Kasumi-1 (cell line): ENCODE data around the gene ABCC12.

Experiments
- DNase-seq, 2 experiments: peaks; one replicate each; lab custom pipeline; 2025; lab: John Stamatoyannopoulos, UW

ABCC12 gene

DNA sequence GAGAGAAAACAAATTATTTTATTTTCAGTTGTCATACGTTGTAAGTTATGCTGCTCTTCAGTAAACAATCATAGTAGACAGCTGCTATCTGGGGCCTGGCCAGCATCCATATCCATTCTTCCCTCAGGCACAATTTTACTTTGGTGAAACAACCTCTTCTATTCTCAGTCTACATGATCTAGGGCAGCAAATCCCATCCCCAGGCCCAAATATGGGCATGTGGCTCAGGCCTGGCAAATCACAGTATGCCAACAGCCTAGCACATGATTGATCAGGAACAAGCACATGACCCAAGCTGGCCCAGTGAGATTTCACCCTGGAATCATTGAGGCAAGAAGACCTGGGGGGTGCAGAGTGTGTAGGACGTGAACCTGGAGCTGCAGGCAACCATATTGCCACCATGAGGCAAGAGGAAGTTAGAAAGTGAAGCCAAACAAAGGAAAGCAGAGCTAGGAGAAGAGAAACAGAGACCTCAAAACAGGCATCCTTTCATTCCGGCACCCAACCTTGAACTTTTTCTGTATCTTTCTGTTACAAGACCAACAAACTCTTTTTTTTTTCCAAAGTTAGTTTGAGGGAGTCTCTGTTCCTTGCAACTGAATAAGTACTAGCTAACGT is 10.3 kb upstream of the ABCC12 start:
- DNase-seq = no peak

DNA sequence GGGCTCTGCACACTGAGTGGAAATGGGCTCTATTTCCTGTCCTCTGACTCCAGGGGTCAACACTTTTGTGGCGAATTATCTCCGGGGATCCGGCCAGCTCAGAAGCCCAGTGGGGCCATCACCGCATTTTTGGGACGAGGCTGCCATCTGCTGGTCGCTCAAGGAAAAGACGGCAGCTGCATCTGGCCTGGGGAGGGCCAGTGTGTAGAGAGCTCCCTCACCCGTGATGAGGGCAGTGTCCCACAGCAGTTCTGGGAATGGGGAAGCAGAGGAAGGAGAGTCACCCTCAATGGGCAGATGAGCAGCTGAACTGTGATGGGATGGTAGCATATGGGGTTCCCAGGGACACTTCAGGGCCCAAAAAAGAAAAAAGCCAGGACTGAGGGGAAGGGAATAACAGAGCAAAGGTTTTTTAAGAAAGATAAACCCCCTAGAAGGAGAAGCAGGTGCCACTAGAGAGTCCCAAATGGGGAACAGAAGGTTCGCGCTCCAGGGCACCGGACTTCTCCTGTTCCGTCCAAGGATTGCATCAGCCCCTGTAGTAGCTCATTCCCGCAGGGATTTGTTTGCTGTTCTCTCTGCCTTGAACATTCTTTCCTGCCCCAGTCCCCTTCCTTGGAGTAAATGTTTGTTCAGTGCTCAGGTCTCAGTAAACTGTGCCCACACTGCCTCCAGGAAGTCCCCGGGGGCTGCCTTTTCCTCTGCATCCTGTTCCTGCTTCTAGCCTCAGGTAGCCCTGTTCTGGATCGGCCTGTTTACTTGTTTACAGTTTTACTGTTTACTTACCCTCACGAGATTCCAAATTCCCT is 9.3 kb upstream of the ABCC12 start:
- DNase-seq = peak; percentile 36 to 47

DNA sequence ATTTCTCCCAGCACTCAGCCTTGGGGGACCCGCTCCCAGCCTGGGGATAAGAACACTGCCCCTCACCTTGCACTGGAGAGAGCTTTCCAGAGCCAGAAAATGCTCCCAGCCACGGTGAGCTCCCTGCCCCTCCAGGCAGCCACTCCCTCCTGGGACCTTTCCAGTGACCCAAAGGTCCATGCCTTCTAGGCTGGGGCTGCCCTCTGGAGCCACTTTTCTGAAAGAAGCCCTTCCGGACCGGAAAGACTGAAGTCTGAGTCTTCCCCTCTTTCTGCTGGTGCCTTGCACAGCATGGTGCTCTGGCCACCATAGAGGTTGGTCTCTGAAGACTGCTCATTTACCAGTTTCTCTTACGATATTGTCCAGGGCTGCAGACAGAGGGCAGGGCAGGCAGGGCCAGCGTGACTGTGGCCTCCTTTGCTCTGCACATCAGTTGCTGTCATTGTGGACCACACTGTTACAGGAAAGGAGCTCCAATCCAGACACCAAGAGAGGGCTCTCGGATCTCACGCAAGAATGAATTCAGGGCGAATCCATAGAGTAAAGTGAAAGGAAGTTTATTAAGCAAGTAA is 7.1 kb upstream of the ABCC12 start:
- DNase-seq = no peak

DNA sequence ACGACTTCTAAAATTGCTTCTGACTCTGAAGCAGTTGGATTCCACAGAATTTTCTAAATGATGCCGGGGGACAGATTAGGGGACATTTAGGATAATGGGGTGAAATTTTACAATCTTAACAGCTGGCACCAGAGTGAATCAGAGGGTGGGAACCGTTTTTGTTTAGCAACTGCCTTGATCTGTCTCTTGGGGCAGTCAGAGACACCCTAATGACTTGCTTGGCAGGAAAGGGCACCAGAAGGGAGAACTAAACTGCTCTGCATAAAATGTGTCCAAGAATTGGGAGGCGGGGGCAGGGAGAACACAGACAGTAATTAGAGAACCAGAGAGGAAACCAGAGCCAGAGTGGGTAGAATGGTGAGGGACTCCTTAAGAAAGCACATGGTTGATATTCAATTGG is 6.1 kb upstream of the ABCC12 start:
- DNase-seq = no peak

DNA sequence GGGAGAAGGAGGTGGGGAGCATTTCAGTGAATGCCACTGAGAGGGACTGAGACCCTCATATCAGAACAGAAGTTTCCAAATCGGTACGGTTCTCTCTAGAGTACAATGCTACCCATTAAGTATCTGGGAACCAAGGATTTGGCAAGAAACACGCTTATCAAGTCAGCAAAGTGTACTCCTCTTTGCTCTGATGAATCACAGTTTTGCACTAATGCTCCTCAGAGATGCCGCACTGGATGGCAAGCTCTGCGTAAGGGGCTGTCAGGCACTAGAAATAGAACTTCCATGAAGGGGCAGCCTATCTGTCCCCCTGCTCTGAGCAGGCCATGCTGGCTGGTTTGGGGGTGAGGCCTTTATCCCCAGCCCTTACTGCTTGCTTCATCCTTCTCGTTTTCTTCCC is 4.8 kb upstream of the ABCC12 start:
- no peak for DNase-seq

DNA sequence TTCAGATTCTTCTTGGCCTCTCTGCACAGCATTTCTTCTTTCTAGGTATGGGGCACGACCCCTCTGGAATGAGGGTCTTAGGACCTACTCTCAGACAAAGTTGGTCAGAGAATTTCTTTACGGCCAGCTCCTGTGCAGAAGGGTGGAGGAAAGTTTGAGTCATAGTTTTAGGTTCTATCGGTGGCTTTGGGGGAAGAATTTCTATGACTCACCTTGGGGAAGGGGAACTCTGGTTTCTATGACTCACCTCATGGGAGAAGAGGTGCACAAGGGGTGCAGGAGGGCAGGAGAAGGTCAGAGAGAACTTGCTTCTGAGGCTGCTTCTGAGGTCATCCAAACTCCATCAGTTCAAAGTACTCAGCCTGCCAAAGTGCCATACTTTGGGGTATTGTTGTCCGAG is 2.5 kb upstream of the ABCC12 start:
- DNase-seq = no peak

DNA sequence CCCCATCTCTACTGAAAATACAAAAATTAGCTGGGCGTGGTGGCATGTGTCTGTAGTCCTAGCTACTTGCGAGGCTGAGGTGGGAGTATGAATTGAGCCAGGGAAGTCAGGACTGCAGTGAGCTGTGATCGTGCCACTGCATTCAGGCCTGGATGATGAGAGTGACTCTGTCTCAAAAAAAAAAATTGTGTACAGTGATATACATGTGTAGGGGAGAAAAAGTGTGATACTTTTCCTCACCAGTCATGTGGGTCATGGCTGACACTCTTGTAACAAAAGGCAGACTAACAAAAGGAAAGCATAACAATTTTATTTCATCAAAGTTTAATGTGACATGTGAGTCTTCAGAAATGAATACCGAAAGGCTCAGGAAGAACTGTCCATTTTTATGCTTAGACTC is 2.0 kb upstream of the ABCC12 start:
- no peak for DNase-seq

DNA sequence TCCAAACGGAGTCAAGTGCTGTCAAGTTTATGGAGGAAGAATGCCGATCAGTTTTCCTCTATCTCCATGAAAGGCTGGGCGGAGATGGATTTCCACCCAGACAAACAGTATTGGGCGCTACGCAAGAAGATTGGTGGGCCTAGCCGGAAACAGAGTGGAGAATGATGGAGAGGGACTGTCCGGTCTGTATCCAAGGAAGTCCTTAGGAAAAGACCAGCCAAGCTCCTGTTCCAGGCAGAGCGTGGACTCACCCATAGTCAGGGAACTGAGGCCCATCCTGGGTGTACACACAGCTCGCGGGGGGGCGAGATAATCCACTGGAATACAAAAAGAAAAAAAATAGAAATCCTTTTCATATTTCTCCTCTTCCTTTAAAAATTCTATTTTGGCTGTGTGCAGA is 1.5 kb upstream of the ABCC12 start:
- no peak for DNase-seq

DNA sequence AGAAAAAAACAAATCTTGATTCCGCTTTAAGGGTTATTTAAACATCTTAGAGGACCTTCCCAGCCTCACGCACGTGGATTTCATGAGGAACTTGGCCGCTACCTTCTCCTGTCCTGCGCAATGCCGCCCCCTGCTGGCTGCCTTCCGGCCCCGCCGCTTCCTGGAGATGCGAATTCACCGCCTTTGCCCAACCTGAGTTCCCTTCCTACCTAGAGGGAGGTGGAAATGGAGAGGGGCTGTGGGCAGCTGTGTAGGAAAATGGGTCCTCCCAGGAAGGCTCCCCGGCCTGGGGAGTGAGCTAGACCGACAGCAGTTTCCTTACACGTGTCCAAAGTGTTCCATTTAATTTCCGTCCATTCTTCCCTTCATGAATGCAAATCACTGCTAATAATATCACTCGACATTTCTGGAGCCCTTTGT is 1.0 kb upstream of the ABCC12 start:
- peak; percentile 63 to 82 for DNase-seq

DNA sequence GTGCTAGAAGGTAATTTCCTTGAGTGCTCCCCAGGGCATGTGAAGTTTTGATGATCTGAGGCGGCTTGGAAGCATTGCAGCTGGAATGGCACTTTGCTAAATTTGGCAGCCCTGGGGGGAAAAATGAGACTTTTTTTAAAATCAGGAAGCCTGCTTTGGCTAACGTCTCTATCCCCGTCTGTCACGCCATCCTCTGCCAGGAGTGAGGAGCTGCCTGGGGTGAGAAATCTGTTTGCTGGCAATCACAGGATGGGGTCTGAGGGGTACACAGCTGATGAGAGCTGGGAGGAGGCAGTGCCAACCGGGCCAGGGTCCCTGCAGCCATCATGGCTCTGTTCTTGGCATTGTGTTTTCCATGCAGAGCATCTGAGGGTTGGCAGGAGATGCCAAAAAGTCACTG is 2.0 kb downstream of the ABCC12 start:
- DNase-seq = no peak

DNA sequence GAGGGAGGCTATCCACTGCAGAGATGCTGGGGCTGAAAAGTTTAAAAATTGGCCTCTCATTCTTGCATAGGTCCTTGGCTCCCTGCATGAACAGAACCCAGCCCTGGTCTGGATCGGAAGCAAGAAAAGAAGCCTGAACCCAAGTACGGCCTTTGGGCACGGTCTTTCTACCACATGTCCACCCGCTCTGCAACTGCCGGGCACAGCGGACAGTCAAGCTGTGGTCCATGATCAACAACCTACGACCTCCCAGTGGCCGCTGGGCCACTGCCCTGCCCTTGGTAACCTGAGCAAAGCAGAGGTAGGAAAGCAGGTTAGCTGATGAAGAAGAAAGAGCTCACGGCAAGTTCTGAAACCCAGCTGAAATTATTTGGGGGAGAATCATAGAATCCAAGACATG is 3.6 kb downstream of the ABCC12 start:
- DNase-seq = no peak

DNA sequence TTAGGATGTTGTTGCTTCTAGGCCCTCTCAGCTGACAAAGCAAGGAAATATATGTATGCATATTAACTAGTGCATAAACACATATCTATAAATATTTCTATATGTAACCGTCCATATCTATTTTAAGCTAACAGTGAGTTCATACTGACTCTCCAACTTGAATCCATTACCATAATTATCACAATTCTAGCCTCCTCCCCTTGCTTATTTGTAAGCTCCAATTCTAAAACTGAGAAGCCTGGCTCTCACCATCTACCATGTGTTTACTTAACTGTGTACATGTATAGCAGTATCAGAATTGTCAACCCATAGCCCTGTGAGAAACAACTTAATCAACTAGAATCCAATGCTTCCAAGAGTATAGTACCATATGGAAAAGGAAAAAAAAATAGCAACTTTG is 5.1 kb downstream of the ABCC12 start:
- no peak for DNase-seq

DNA sequence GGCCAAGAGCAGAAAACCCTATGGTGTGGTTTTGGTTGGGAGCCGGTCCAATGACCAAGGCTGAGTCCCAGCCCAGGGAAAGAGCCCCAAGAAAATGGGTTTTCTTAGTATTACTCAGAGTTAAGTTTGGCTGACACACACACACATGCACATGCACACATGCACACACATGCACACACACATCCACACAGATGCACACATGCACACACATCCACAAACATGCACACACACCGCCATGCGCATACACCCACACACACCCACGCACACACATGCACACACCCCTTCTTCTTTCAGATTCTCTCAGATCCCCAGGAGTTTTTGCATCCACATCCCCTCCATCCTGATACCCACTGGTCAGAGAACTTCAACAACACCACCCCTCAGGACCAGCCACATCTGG is 9.1 kb downstream of the ABCC12 start:
- no peak for DNase-seq

DNA sequence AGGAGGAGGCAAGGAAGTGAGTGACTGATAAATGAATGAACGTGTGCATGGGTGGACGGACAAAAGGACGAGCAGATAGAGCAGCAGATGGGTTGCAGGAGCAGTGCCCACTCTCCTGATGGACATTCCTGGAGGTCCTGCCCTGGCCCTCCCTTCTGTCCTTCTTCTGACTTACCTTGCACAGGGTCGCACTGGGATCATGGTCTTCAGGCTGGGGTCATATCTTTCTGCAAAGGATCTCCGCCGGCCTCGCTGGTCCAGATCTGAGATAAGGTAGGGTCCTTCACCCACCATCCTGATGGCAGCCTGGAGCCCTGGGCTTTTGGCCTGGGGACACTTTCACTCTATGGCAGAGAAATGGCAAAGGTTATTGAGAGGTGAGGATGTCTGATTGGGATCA is 9.7 kb downstream of the ABCC12 start:
- DNase-seq = no peak

DNA sequence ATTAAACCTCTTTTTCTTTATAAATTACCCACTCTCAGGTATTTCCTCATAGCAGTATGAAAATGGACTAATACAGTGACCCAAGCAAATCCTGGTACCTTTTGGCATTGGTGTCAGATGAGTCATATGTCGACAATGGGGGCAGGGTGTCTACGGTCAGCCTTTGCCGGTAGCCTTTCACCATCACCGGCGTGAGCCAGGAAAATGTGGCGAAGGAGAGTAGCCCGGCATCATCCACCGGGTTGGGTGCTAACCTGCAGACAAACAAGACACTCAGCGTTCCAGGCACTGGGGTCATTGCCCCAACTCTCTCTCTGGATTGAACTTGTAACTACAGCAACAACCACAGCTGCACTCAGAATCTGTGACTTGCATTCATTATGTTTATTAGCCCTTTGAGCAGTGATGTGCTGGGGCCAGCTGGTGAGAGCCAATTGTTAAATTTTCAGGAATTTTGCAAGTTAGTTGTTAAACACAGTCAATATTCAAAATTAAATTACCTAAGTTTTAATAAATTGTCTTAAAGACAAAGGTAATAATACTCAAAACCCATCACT is 11.9 kb downstream of the ABCC12 start:
- no peak for DNase-seq

DNA sequence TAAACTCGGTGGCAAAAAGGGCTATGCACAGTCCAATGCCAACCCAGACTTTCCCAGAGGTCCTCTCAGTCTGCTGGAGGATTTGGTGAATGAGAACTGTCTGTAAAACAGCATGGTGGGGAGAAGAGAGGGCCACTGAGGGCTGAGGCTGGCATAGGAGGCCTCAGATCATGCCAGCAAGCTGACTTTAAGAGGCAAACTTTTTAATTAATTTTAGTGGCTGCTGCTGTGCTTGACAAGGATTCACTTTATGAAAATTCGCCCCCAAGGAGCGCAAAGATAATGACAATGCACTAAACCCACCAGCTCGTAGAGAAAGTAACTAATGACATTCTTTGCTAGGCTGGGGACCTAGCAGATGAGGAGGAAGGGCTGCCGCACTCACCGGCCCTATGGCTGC is 15.0 kb downstream of the ABCC12 start:
- no peak for DNase-seq

DNA sequence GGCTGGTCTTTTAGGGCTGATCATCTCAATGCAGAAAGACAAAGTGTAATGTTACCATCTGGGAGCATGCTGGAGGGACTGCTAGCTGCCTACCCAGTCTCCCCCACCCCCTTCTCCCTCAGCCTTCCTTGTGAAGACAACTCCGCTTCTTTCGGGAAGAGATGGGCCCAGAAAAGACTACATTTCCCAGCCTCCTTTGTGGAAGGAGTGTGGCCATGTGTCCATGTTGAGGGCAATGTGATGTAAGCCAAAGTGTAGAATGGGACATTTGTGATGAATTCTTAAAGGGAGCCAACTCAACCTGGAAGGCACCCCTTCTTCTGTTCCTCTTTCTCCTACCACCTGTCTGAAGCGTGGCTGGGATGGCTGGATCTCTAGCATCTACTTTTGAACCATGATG is 16.3 kb downstream of the ABCC12 start:
- DNase-seq = no peak

DNA sequence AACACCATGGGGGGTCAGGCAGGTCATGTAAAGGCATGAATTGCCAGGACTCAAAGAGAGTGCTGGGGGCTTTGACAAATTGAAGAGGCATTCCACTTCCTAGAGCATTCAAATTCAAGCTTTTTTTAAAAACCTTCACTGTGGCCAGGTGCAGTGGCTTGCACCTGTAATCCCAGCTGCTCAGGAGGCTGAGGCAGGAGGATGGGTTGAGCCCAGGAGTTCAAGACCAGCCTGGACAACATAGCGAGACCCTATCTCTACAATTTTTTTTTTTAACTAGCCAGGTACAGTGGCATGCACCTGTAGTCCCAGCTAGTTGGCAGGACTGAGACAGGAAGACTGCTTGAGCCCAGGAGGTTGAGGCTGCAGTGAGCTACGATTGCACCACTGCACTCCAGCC is 17.2 kb downstream of the ABCC12 start:
- DNase-seq = no peak

DNA sequence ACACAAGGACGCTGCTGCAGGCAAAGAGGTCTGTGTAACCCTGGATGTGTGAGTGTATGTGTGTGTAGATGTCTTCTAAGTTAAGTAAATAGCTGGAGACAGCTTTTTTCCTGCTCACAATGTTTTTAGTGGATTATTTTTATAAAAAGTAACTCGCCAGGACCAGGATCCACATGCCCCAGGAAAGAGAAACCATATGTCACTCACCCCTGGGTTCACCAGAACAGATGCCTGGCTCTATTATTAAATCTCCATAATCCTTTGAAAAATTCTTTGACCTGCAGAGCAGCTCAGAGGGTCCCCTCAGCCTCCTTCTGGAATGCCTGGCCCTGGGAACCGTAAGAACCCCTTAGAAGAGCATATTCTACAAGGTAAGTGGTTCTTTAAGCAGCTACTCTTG is 18.0 kb downstream of the ABCC12 start:
- DNase-seq = no peak

DNA sequence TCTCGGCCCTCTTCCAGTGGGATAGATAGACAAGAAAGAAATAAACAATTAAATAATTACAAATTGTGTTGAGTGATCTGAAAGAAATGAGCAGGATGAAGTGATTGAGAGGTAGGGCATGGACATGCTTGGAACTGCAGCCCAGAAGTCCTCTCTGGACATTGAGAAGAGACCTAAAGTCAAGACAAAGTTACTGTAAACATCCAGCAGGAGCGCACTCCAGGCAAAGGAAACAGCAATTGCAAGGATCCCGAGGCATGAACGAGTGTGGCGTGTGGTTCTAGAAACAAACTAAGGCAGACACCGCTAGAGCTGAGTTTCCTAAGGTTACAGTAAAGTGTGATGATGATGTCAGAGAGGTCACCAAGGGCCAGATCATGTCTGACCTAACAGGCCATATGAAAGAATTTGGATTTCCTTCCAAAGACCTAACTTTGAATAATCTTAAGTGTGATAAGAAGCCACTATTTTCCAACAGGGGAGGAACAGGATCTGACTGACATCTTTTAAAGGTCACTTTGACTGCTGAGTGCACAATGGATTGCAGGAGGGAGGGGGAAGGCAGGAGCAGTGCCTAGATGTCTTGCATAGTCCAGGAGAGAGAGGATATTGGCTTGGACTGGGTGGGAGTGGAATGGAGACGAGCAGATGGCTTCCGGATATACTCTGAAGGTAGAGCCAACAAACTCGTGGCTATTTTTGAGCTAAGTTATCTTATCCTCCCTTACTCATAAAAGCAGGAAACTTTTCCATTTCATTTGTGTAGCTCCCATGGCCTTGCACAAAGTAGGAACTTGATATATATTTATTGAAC is 19.0 kb downstream of the ABCC12 start:
- DNase-seq = no peak

DNA sequence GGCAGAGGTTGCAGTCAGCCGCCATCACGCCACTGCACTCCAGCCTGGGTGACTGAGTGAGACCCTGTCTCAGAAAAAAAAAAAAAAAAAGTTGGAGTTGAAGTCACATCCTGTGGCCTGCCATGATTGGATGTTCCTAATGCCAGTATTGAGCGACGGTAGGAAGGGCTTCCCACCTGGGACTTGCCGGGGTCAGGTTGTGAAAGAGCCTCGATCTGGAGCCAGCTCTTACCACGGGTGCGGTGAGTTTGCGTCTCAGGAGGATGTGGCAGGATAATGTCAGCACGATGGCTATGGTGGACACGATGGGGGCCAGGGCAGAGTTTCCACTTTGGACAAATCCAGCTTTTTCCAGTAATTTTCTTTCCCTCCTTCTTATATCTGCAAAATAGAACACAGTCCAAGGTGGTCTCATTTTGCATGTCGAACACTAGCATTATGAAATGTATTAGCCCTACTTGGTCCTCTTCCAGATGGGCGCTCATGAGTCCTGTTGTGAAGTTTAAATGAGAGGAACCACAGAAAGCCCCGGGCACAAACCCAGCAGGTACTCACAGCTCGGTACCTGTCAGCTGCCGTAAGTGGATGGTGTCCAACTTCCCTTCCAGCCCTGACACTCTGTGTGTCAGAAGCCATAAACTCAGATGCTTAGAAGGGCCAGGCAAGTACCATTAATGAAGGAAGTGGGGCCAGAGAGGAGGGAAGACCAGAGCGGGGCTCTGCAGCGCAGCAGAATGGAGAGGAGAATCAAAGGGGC is 22.2 kb downstream of the ABCC12 start:
- DNase-seq = no peak

DNA sequence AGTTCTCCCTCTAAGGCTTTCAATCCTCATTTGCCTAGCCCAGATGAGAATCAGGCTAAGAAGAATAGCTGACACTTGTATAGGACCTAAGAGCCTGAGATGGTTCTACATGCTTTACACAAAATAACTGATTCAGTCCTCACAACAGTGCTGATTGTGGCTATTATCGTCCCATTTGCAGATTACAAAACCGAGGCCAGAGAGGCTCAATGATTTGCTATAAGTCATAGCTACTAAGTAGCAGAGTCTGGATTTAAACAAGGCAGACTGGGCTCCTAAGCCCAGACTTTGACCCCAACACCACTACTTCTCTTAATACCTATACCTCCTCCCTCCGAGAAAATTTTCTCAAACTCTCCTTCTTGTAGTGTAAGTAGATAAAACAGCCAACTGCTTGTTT is 23.1 kb downstream of the ABCC12 start:
- no peak for DNase-seq
